IMR-90 (cell line): ENCODE measurements around the gene ERGIC1. TPM values are rescaled to one million over a fixed set of nuclear protein-coding genes. Genes with fewer than 3 reads are reported as not detected.

Source experiments
- ATAC-seq: fragments of 200-7000 bp; cut with Tn5 transposase; 2 replicates; pipeline ENCODE4 v1.9.1; 2020; ENCODE audit warnings: low read depth, mild to moderate bottlenecking, moderate library complexity
- BruUV-seq: library from RNA; stranded (reverse); fragments of 400-500 nt; replicated peaks from 2 replicates; lab custom pipeline; 2021; lab: Mats Ljungman, UMichigan
- CTCF ChIA-PET: fragments of 300-600 bp; formaldehyde crosslinking; extraction: SDS; loops from one replicate; lab custom pipeline; 2021; ENCODE audit warnings: antibody characterized with exemption; lab: Yijun Ruan, JAX
- POLR2A ChIA-PET: fragments of 300-600 bp; sonication (Branson Sonifier 250); formaldehyde crosslinking; loops from one replicate; lab custom pipeline; 2022; ENCODE audit warnings: antibody characterized with exemption; ENCODE audit not compliant: unreplicated experiment; lab: Charles Lee
- DNase-seq: peaks from one replicate; pipeline ENCODE4 v3.0.0; 2013
- H2AFZ ChIP-seq: replicated peaks from 2 replicates; pipeline ENCODE3; 2013; ENCODE audit warnings: low read length, mild to moderate bottlenecking; ENCODE audit not compliant: poor library complexity
- H2AK5ac ChIP-seq: 2 replicates; pipeline ENCODE4 v1.6.1; 2013; ENCODE audit warnings: low read depth, low read length, inconsistent platforms
- H2AK9ac ChIP-seq: replicated peaks from 2 replicates; pipeline ENCODE3; 2013; ENCODE audit warnings: mild to moderate bottlenecking, low read depth, low read length, moderate library complexity; ENCODE audit not compliant: poor library complexity
- H2BK120ac ChIP-seq: 2 replicates; pipeline ENCODE4 v1.6.1; 2013; ENCODE audit warnings: low read depth, low read length, inconsistent platforms
- H2BK15ac ChIP-seq: 3 replicates; pipeline ENCODE4 v1.6.1; 2013; ENCODE audit warnings: low read depth, low read length, inconsistent platforms
- H2BK20ac ChIP-seq: 2 replicates; pipeline ENCODE4 v1.6.1; 2013; ENCODE audit warnings: low read depth, mild to moderate bottlenecking, inconsistent platforms, low read length, moderate library complexity
- H2BK5ac ChIP-seq: 2 replicates; pipeline ENCODE4 v1.6.1; 2013; ENCODE audit warnings: mild to moderate bottlenecking, low read depth, low read length, inconsistent platforms; ENCODE audit not compliant: poor library complexity, severe bottlenecking
- H3K14ac ChIP-seq: replicated peaks from 2 replicates; pipeline ENCODE4 v1.6.1; 2013; ENCODE audit warnings: low read depth, low read length, inconsistent platforms
- H3K18ac ChIP-seq: 2 replicates; pipeline ENCODE4 v1.6.1; 2013; ENCODE audit warnings: low read depth, low read length, control low read depth
- H3K23ac ChIP-seq: 2 replicates; pipeline ENCODE4 v1.6.1; 2013; ENCODE audit warnings: low read depth, low read length, inconsistent platforms
- H3K27ac ChIP-seq: 2 replicates; pipeline ENCODE4 v1.5.1; 2013; ENCODE audit warnings: mild to moderate bottlenecking, control low read depth, low read length; ENCODE audit not compliant: insufficient read depth
- H3K27me3 ChIP-seq: 2 replicates; pipeline ENCODE4 v1.6.1; 2013; ENCODE audit warnings: low read length; ENCODE audit not compliant: control insufficient read depth, insufficient read depth
- H3K36me3 ChIP-seq: 2 replicates; pipeline ENCODE4 v1.6.1; 2013; ENCODE audit warnings: low read length, mixed read lengths; ENCODE audit not compliant: control insufficient read depth, insufficient read depth
- H3K4ac ChIP-seq: 2 replicates; pipeline ENCODE4 v1.6.1; 2013; ENCODE audit warnings: low read depth, low read length, inconsistent platforms
- H3K4me1 ChIP-seq: 2 replicates; pipeline ENCODE4 v1.6.1; 2013; ENCODE audit warnings: low read length, mixed read lengths; ENCODE audit not compliant: control insufficient read depth, insufficient read depth
- H3K4me2 ChIP-seq: 2 replicates; pipeline ENCODE4 v1.6.1; 2013; ENCODE audit warnings: low read depth, mild to moderate bottlenecking, control low read depth, low read length, moderate library complexity
- H3K4me3 ChIP-seq: 2 replicates; pipeline ENCODE4 v1.5.1; 2013; ENCODE audit warnings: low read depth, mild to moderate bottlenecking, control low read depth, low read length, moderate library complexity; ENCODE audit not compliant: insufficient read depth
- H3K56ac ChIP-seq: 2 replicates; pipeline ENCODE4 v1.6.1; 2013; ENCODE audit warnings: low read length, inconsistent platforms; ENCODE audit not compliant: insufficient read depth; ENCODE audit errors: extremely low read depth
- H3K79me1 ChIP-seq, 2 experiments: 2 replicates each; pipeline ENCODE4 v1.6.1; 2013; ENCODE audit warnings: low read length in 2 of 2, inconsistent platforms in 1 of 2, low read depth in 1 of 2
- H3K9ac ChIP-seq: 2 replicates; pipeline ENCODE4 v1.6.1; 2013; ENCODE audit warnings: low read depth, low read length, control low read depth
- H3K9me1 ChIP-seq: 2 replicates; pipeline ENCODE4 v1.6.1; 2013; ENCODE audit warnings: low read length, inconsistent platforms; ENCODE audit not compliant: insufficient read depth
- H3K9me3 ChIP-seq: 2 replicates; pipeline ENCODE4 v1.6.1; 2013; ENCODE audit warnings: low read length; ENCODE audit not compliant: control insufficient read depth, insufficient read depth
- H4K20me1 ChIP-seq: 2 replicates; pipeline ENCODE4 v1.6.1; 2013; ENCODE audit warnings: low read length, inconsistent platforms; ENCODE audit not compliant: insufficient read depth
- H4K5ac ChIP-seq: 2 replicates; pipeline ENCODE4 v1.6.1; 2013; ENCODE audit warnings: mild to moderate bottlenecking, low read depth, low read length, control low read depth
- H4K8ac ChIP-seq, 2 experiments: 2 replicates each; pipeline ENCODE4 v1.6.1; 2013; ENCODE audit warnings: low read depth in 2 of 2, low read length in 2 of 2, control low read depth in 1 of 2, inconsistent platforms in 1 of 2
- H4K91ac ChIP-seq: 2 replicates; pipeline ENCODE4 v1.6.1; 2013; ENCODE audit warnings: low read depth, low read length, inconsistent platforms; ENCODE audit not compliant: insufficient read depth
- BHLHE40 ChIP-seq: fragments of 150-350 bp; IDR thresholded peaks from 2 replicates; pipeline ENCODE4 v1.6.1; 2016; ENCODE audit warnings: mild to moderate bottlenecking, low read depth, low read length
- CEBPB ChIP-seq: IDR thresholded peaks from 2 replicates; pipeline ENCODE4 v1.6.1; 2012; ENCODE audit warnings: low read depth, low read length, improper control_type of control experiment
- CHD1 ChIP-seq: IDR thresholded peaks from 2 replicates; pipeline ENCODE4 v1.6.1; 2012; ENCODE audit warnings: low read depth, low read length, improper control_type of control experiment
- CTCF ChIP-seq: conservative IDR thresholded peaks from 2 replicates; pipeline ENCODE4 v1.5.1; 2012; ENCODE audit warnings: mild to moderate bottlenecking, low read depth, low read length, improper control_type of control experiment
- ELK1 ChIP-seq: fragments of 150-350 bp; IDR thresholded peaks from 2 replicates; pipeline ENCODE4 v1.6.1; 2016; ENCODE audit warnings: low read depth, mild to moderate bottlenecking, low read length, moderate library complexity, borderline replicate concordance
- FOS ChIP-seq: fragments of 150-350 bp; IDR thresholded peaks from 2 replicates; pipeline ENCODE4 v1.6.1; 2016; ENCODE audit warnings: low read depth, low read length
- MAFK ChIP-seq: IDR thresholded peaks from 2 replicates; pipeline ENCODE4 v1.6.1; 2012; ENCODE audit warnings: low read depth, low read length, improper control_type of control experiment
- MAZ ChIP-seq: IDR thresholded peaks from 2 replicates; pipeline ENCODE4 v1.6.1; 2012; ENCODE audit warnings: low read depth, mild to moderate bottlenecking, low read length, improper control_type of control experiment, moderate library complexity, borderline replicate concordance
- MXI1 ChIP-seq: IDR thresholded peaks from 2 replicates; pipeline ENCODE4 v1.6.1; 2012; ENCODE audit warnings: low read depth, mild to moderate bottlenecking, low read length, moderate library complexity, borderline replicate concordance
- NFE2L2 ChIP-seq: fragments of 150-350 bp; IDR thresholded peaks from 2 replicates; pipeline ENCODE4 v1.6.1; 2016; ENCODE audit warnings: low read depth, mild to moderate bottlenecking, low read length
- POLR2A ChIP-seq: IDR thresholded peaks from 2 replicates; pipeline ENCODE4 v1.6.1; 2012; ENCODE audit warnings: mild to moderate bottlenecking, low read depth, low read length
- RAD21 ChIP-seq: IDR thresholded peaks from 2 replicates; pipeline ENCODE4 v1.6.1; 2012; ENCODE audit warnings: low read length, improper control_type of control experiment
- RCOR1 ChIP-seq: IDR thresholded peaks from 2 replicates; pipeline ENCODE4 v1.6.1; 2012; ENCODE audit warnings: mild to moderate bottlenecking, low read length, improper control_type of control experiment; ENCODE audit not compliant: insufficient replicate concordance
- RFX5 ChIP-seq: IDR thresholded peaks from 2 replicates; pipeline ENCODE4 v1.8.0; 2012; ENCODE audit warnings: low read depth, mild to moderate bottlenecking, low read length, moderate library complexity
- SMC3 ChIP-seq: fragments of 150-350 bp; IDR thresholded peaks from 2 replicates; pipeline ENCODE4 v1.6.1; 2016; ENCODE audit warnings: low read depth, mild to moderate bottlenecking, antibody characterized with exemption, low read length, moderate library complexity
- USF2 ChIP-seq: fragments of 150-350 bp; IDR thresholded peaks from 2 replicates; pipeline ENCODE4 v1.6.1; 2017; ENCODE audit warnings: mild to moderate bottlenecking, antibody characterized with exemption, low read length, low read depth
- WGBS, 2 experiments: methylation state at CpG; one replicate each; pipeline versions ENCODE4 v1.1.5 to v1.1.7; 2013; ENCODE audit warnings: missing lambda C conversion rate in 2 of 2; ENCODE audit not compliant: insufficient read length in 1 of 2; ENCODE audit errors: extremely low coverage in 2 of 2; 5-methylcytosine and 5-hydroxymethylcytosine counted together
- dilution Hi-C: fragments of 300-500 bp; cut with HindIII; formaldehyde crosslinking; loops from one replicate; pipeline ENCODE4 v1.14.3; 2018; ENCODE audit warnings: low sequenced_read_pairs; ENCODE audit not compliant: unreplicated experiment
- in situ Hi-C: fragments of 300-500 bp; cut with MboI; formaldehyde crosslinking; loops from 3 replicates; pipeline ENCODE4 v1.14.3; 2019; ENCODE audit warnings: low sequenced_read_pairs, inconsistent platforms, mixed read lengths
- intact Hi-C: fragments of 100-400 bp; cut with micrococcal nuclease; formaldehyde crosslinking; loops from 2 replicates; pipeline ENCODE4 v1.10.0; 2022
- polyA plus RNA-seq, 3 experiments: library from polyadenylated mRNA; depleted of rRNA; stranded (reverse); fragments of >200 nt; gene quantifications; 2 replicates each; pipeline ENCODE4 v1.2.3, GENCODE V29; 2012; ENCODE audit warnings: low replicate concordance in 1 of 3
- total RNA-seq: library from RNA; depleted of rRNA; stranded (reverse); fragments of >200 nt; gene quantifications from 2 replicates; pipeline ENCODE4 v1.2.3, GENCODE V29; 2012

Gene ERGIC1
- total and polyA plus RNA-seq, 2 of the 4 experiments (the other 2 are of a cell fraction): 134 to 192 TPM

GRCh38 chr5:172856336-172856735 is 22.3 kb downstream of the ERGIC1 start:
- CTCF ChIA-PET: no interaction called here

More at GRCh38 chr5:172856336-172856735, 22.3 kb downstream of the ERGIC1 start:
- Histone ChIP-seq H3K9me1 (peaks cover 74% of the 10 kb centered on the region), H3K4ac (peak overlapping the region; percentile 94), H3K56ac (no peak overlapping the region), H3K23ac (peak overlapping the region; percentile 36), H4K8ac (peak overlapping the region in 1 of 2 experiments; percentile 55; a peak in 2 of 4 replicates), H2AK5ac (peak overlapping the region; percentile 88), H3K79me1 (peaks cover 38 to 96% of the 10 kb centered on the region in 2 experiments), H3K4me1 (peaks cover 68% of the 10 kb centered on the region), H3K27me3 (no peaks in the 10 kb centered on the region), H3K4me3 (no peak overlapping the region), H2BK5ac (peak overlapping the region; percentile 33), H2BK20ac (peak overlapping the region; percentile 16; the same call in 1 of the 2 replicates), H3K9me3 (no peaks in the 10 kb centered on the region), H2BK15ac (peak overlapping the region; percentile 79; the same call in 2 of the 3 replicates), H3K36me3 (peaks cover 5% of the 10 kb centered on the region), H4K20me1 (peaks cover 6% of the 10 kb centered on the region; the same call in 1 of the 2 replicates), H2AK9ac (no peak overlapping the region), H3K14ac (peak overlapping the region; percentile 83; the same call in 1 of the 2 replicates), H4K5ac (peak overlapping the region; percentile 17; the same call in 1 of the 2 replicates), H2BK120ac (peak overlapping the region; percentile 71; the same call in 1 of the 2 replicates), H3K18ac (peak overlapping the region; percentile 62), H4K91ac (peak overlapping the region; percentile 47), H3K9ac (no peak overlapping the region; the same call in 1 of the 2 replicates), H3K27ac (peak overlapping the region; percentile 41; the same call in 1 of the 2 replicates), H3K4me2 (no peak overlapping the region), H2AFZ (no peak overlapping the region)
- 100% methylated on average over 1 of the region's 4 CpGs; no CpG with 5 or more reads in 1 of the 2 experiments for WGBS, 2 experiments
- DNase-seq (no peak), ATAC-seq (no peak)
- intact Hi-C loops: no loop called here
- no TSS peak for BruUV-seq
- dilution Hi-C loops: no loop called here
- in situ Hi-C loops: no loop called here
- no peak for TF ChIP-seq MXI1
- no peak for TF ChIP-seq CTCF
- no peak for TF ChIP-seq CEBPB
- no peak for TF ChIP-seq FOS
- no peak for TF ChIP-seq CHD1
- TF ChIP-seq MAFK: no peak
- no peak for TF ChIP-seq SMC3
- no peak for TF ChIP-seq POLR2A
- TF ChIP-seq USF2: no peak
- no peak for TF ChIP-seq ELK1
- no peak for TF ChIP-seq BHLHE40
- TF ChIP-seq RCOR1: no peak
- no peak for TF ChIP-seq MAZ
- no peak for TF ChIP-seq NFE2L2
- no peak for TF ChIP-seq RFX5
- TF ChIP-seq RAD21: no peak
- POLR2A ChIA-PET: no interaction called here
